ENCODE results near the gene GIMAP8.
"Not testable (repeated sequence)": the region's sequence is repeated elsewhere in the genome, so short reads cannot be mapped to it uniquely, and the experiment has no call there.

GIMAP8 gene

GRCh38 chr7:150507947-150508602 lies 57.6 kb downstream of the GIMAP8 start:
- Histone ChIP-seq H3K9me3 (ENCODE audit: control insufficient read depth, low read length) (no peaks in the 10 kb centered on the region), H3K27ac (ENCODE audit: insufficient read depth, low read length, poor library complexity, severe bottlenecking) (peak overlapping the region; percentile 31), H3K36me3 (ENCODE audit: control insufficient read depth, insufficient read depth, low read length) (no peaks in the 10 kb centered on the region), H3K4me1 (ENCODE audit: control insufficient read depth, insufficient read depth, low read length, poor library complexity, severe bottlenecking) (peaks cover 49% of the 10 kb centered on the region), H3K4me3 (ENCODE audit: insufficient read depth, low read depth, low read length, poor library complexity, severe bottlenecking) (no peak overlapping the region), H3K27me3 (replicated peaks; ENCODE audit: control insufficient read depth, insufficient read depth, low read length, poor library complexity, severe bottlenecking) (no peaks in the 10 kb centered on the region)
- no peak for DNase-seq

DNA sequence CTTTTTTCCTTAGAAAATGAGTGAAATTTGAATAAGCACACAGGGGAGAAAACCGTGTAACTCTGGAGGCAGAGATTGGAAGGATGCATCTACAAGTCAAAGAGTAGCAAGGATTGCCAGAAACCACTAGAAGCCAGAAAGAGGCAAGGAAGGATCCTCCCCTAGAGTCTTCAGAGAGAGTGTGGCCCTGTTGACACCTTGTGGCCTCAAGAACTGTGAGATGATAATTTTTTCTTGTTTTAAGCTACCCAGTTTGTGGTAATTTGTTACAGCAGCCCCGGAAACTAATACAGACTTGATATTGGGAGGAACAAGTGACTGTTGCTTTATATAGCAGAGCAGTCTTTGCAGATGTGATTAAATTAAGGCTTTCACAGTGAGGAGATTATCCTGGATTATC lies 60.6 kb downstream of the GIMAP8 start:
- Histone ChIP-seq H3K4me1 (ENCODE audit: control insufficient read depth, insufficient read depth, low read length, poor library complexity, severe bottlenecking) (peaks cover 36% of the 10 kb centered on the region), H3K27me3 (replicated peaks; ENCODE audit: control insufficient read depth, insufficient read depth, low read length, poor library complexity, severe bottlenecking) (no peaks in the 10 kb centered on the region), H3K9me3 (ENCODE audit: control insufficient read depth, low read length) (no peaks in the 10 kb centered on the region), H3K36me3 (ENCODE audit: control insufficient read depth, insufficient read depth, low read length) (no peaks in the 10 kb centered on the region), H3K27ac (ENCODE audit: insufficient read depth, low read length, poor library complexity, severe bottlenecking) (peak overlapping the region; percentile 24), H3K4me3 (ENCODE audit: insufficient read depth, low read depth, low read length, poor library complexity, severe bottlenecking) (no peak overlapping the region)
- DNase-seq: no peak

DNA sequence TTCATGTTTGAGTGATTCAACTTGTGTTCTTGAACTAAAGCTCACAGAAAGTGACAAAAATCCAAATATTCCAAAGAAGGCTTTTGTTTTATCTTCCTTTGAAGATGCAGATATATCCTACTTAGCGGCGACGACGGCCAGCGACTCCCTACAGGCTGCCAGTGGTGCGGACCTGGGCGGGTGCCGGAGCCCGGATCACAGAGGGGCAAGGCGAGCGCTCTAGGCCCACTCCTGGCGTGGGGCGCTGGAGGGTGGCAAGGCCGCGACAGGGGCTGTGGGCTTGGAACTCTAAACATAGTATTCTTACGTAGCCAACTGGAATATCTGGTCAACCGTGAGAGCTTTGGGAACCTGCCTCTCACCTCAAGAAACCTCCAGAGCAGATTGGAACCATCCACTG lies 63.3 kb downstream of the GIMAP8 start:
- peaks cover 36% of the 10 kb centered on the region for H3K4me1 ChIP-seq (ENCODE audit: control insufficient read depth, insufficient read depth, low read length, poor library complexity, severe bottlenecking)
- peak overlapping the region; percentile 85 for H3K27ac ChIP-seq (ENCODE audit: insufficient read depth, low read length, poor library complexity, severe bottlenecking)
- DNase-seq: no peak
- peaks cover 6% of the 10 kb centered on the region for H3K36me3 ChIP-seq (ENCODE audit: control insufficient read depth, insufficient read depth, low read length)
- no peaks in the 10 kb centered on the region for H3K9me3 ChIP-seq (ENCODE audit: control insufficient read depth, low read length)
- H3K27me3 ChIP-seq (replicated peaks; ENCODE audit: control insufficient read depth, insufficient read depth, low read length, poor library complexity, severe bottlenecking): no peaks in the 10 kb centered on the region
- H3K4me3 ChIP-seq (ENCODE audit: insufficient read depth, low read depth, low read length, poor library complexity, severe bottlenecking): peak overlapping the region; percentile 92

DNA sequence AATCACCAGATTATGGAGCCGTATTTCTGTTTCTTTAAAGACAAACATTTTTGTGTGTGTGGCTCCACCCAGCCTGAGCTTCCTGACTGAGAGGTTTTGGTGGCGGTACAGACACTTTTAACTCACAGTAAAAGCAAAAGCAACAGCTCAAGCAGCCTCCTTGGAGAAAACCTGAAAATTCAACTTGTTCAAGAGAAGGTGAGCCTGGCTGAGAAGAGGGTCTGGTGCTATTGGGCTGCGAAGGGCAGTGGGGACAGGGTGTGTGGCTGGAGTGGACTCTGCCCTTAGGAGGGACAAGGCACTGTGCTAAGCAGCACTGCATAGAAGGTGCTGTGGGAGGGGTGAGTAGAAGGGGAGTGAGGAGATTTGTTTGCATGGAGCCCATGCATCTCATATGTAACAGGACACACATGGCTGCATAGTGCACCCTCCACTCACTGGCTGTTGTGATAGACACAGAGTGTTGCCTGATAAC lies 64.4 kb downstream of the GIMAP8 start, which contains the start of gene GIMAP7:
GIMAP7 (plus strand) TSS at position 125 of the 475 bp plus-strand sequence. CDS start 5,103 bp downstream, outside the sequence.
- peak in 2 of 3 donors; percentile 4 to 42 for DNase-seq
- peak within 1 kb of the TSS; percentile 85 for H3K27ac ChIP-seq (ENCODE audit: insufficient read depth, low read length, poor library complexity, severe bottlenecking)
- H3K9me3 ChIP-seq (ENCODE audit: control insufficient read depth, low read length): no peaks in the 10 kb centered on the region
- no peaks in the 10 kb centered on the region for H3K27me3 ChIP-seq (replicated peaks; ENCODE audit: control insufficient read depth, insufficient read depth, low read length, poor library complexity, severe bottlenecking)
- peaks cover 10% of the 10 kb centered on the region for H3K36me3 ChIP-seq (ENCODE audit: control insufficient read depth, insufficient read depth, low read length)
- peak within 1 kb of the TSS; percentile 92 for H3K4me3 ChIP-seq (ENCODE audit: insufficient read depth, low read depth, low read length, poor library complexity, severe bottlenecking)
- H3K4me1 ChIP-seq (ENCODE audit: control insufficient read depth, insufficient read depth, low read length, poor library complexity, severe bottlenecking): peaks cover 36% of the 10 kb centered on the region

GRCh38 chr7:150515248-150516147 lies 65.1 kb downstream of the GIMAP8 start:
- Histone ChIP-seq H3K9me3 (ENCODE audit: control insufficient read depth, low read length) (no peaks in the 10 kb centered on the region), H3K27ac (ENCODE audit: insufficient read depth, low read length, poor library complexity, severe bottlenecking) (peak overlapping the region; percentile 85), H3K36me3 (ENCODE audit: control insufficient read depth, insufficient read depth, low read length) (peaks cover 17% of the 10 kb centered on the region), H3K4me1 (ENCODE audit: control insufficient read depth, insufficient read depth, low read length, poor library complexity, severe bottlenecking) (peaks cover 34% of the 10 kb centered on the region), H3K27me3 (replicated peaks; ENCODE audit: control insufficient read depth, insufficient read depth, low read length, poor library complexity, severe bottlenecking) (no peaks in the 10 kb centered on the region), H3K4me3 (ENCODE audit: insufficient read depth, low read depth, low read length, poor library complexity, severe bottlenecking) (peak overlapping the region; percentile 92)
- DNase-seq: no peak

DNA sequence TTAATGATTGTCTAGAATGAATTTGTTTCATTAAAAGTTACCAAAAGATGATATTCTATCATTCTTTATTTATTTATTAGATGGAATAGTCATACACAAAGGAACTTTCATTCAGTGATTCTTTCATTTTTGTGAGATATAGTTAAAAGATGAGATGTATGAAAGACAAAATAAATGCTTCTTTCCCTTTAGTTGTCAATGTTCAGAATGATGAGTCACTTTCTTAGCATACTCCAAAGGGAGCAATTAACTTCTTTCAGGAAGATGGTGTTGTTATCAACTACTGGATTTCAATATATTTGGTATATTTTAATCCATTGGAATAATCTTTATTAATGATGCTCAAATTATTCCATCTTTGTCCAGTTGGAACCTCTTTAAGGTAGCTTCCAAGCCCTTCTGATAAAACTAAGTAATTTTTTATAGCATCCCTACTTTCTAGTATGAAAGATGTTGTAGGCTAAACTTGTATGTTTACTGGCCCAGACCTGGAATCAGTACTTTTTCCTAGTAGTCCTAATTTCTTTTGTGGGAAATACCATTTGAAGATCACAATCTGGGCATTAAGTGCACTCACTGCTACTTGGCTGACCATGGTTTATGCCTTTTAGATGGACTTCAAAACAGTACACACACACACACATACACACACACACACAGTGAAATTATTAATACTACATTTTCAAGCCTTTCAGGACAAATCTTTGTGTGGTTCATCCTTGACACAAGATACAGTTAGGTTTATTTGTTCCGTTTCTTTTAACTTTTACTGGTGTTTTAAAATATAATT lies 66.7 kb downstream of the GIMAP8 start:
- Histone ChIP-seq H3K4me3 (ENCODE audit: insufficient read depth, low read depth, low read length, poor library complexity, severe bottlenecking) (peak overlapping the region; percentile 92), H3K36me3 (ENCODE audit: control insufficient read depth, insufficient read depth, low read length) (peaks cover 29% of the 10 kb centered on the region), H3K4me1 (ENCODE audit: control insufficient read depth, insufficient read depth, low read length, poor library complexity, severe bottlenecking) (peaks cover 22% of the 10 kb centered on the region), H3K27me3 (replicated peaks; ENCODE audit: control insufficient read depth, insufficient read depth, low read length, poor library complexity, severe bottlenecking) (no peaks in the 10 kb centered on the region), H3K9me3 (ENCODE audit: control insufficient read depth, low read length) (no peaks in the 10 kb centered on the region), H3K27ac (ENCODE audit: insufficient read depth, low read length, poor library complexity, severe bottlenecking) (peak overlapping the region; percentile 85)
- no peak for DNase-seq

DNA sequence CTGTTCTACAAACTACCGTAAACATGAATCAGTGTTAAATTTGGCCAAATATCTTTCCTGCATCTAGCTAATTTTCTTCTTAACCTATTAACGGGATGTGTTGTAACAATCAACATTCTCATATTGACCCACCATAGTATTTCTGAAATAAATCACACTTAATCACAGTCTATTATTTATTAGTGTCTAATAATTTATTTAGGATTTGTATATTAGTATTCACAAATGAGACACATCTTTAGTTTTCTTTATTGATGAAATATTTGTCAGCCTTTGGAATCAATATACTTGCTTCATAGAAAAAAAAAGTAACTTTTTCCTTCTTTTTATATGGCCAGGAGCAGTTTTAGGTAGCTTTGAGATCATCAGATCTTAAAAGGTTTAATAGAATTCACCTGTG lies 68.9 kb downstream of the GIMAP8 start:
- no peaks in the 10 kb centered on the region for H3K27me3 ChIP-seq (replicated peaks; ENCODE audit: control insufficient read depth, insufficient read depth, low read length, poor library complexity, severe bottlenecking)
- DNase-seq: no peak
- H3K36me3 ChIP-seq (ENCODE audit: control insufficient read depth, insufficient read depth, low read length): peaks cover 29% of the 10 kb centered on the region
- peak overlapping the region; percentile 85 for H3K27ac ChIP-seq (ENCODE audit: insufficient read depth, low read length, poor library complexity, severe bottlenecking)
- H3K4me1 ChIP-seq (ENCODE audit: control insufficient read depth, insufficient read depth, low read length, poor library complexity, severe bottlenecking): peaks cover 3% of the 10 kb centered on the region
- peak overlapping the region; percentile 92 for H3K4me3 ChIP-seq (ENCODE audit: insufficient read depth, low read depth, low read length, poor library complexity, severe bottlenecking)
- no peaks in the 10 kb centered on the region for H3K9me3 ChIP-seq (ENCODE audit: control insufficient read depth, low read length)

DNA sequence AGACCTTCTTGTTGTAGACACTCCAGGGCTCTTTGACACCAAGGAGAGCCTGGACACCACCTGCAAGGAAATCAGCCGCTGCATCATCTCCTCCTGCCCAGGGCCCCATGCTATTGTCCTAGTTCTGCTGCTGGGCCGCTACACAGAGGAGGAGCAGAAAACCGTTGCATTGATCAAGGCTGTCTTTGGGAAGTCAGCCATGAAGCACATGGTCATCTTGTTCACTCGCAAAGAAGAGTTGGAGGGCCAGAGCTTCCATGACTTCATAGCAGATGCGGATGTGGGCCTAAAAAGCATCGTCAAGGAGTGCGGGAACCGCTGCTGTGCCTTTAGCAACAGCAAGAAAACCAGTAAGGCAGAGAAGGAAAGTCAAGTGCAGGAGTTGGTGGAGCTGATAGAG lies 69.7 kb downstream of the GIMAP8 start:
- Histone ChIP-seq H3K4me3 (ENCODE audit: insufficient read depth, low read depth, low read length, poor library complexity, severe bottlenecking) (peak overlapping the region; percentile 92), H3K27ac (ENCODE audit: insufficient read depth, low read length, poor library complexity, severe bottlenecking) (peak overlapping the region; percentile 85)
- no peak for DNase-seq

GRCh38 chr7:150522931-150523330 lies 72.5 kb downstream of the GIMAP8 start:
- H3K4me3 ChIP-seq (ENCODE audit: insufficient read depth, low read depth, low read length, poor library complexity, severe bottlenecking); H3K4me1 ChIP-seq (ENCODE audit: control insufficient read depth, insufficient read depth, low read length, poor library complexity, severe bottlenecking); DNase-seq; H3K27me3 ChIP-seq (replicated peaks; ENCODE audit: control insufficient read depth, insufficient read depth, low read length, poor library complexity, severe bottlenecking); H3K9me3 ChIP-seq (ENCODE audit: control insufficient read depth, low read length): not testable (repeated sequence)
- Histone ChIP-seq H3K27ac (ENCODE audit: insufficient read depth, low read length, poor library complexity, severe bottlenecking) (peak overlapping the region; percentile 6), H3K36me3 (ENCODE audit: control insufficient read depth, insufficient read depth, low read length) (peaks cover 26% of the 10 kb centered on the region)

More for the DNA sequence above, 69.7 kb downstream of the GIMAP8 start:
- peaks cover 3% of the 10 kb centered on the region for H3K4me1 ChIP-seq (ENCODE audit: control insufficient read depth, insufficient read depth, low read length, poor library complexity, severe bottlenecking)
- peaks cover 29% of the 10 kb centered on the region for H3K36me3 ChIP-seq (ENCODE audit: control insufficient read depth, insufficient read depth, low read length)
- no peaks in the 10 kb centered on the region for H3K27me3 ChIP-seq (replicated peaks; ENCODE audit: control insufficient read depth, insufficient read depth, low read length, poor library complexity, severe bottlenecking)
- H3K9me3 ChIP-seq (ENCODE audit: control insufficient read depth, low read length): no peaks in the 10 kb centered on the region
